Neural progenitor cell (in vitro differentiated cells): ENCODE measurements around the gene KLK3.

Experiments used
- CTCF ChIP-seq: fragments of 200-600 bp; sonication (generic); IDR thresholded peaks from 2 replicates; pipeline ENCODE4 v1.5.1; 2017; ENCODE audit warnings: antibody characterized with exemption, mild to moderate bottlenecking
- EZH2 ChIP-seq: fragments of 200-600 bp; sonication (generic); IDR thresholded peaks from 2 replicates; pipeline ENCODE4 v1.6.1; 2017; ENCODE audit warnings: antibody characterized with exemption, mild to moderate bottlenecking, moderate library complexity
- EZH2phosphoT487 ChIP-seq: fragments of 200-600 bp; sonication (generic); IDR thresholded peaks from 2 replicates; pipeline ENCODE4 v1.6.1; 2017; ENCODE audit warnings: antibody characterized with exemption

- TF ChIP-seq CTCF (no peak), EZH2 (no peak), EZH2phosphoT487 (no peak)
Measured at GRCh38 chr19:50861496-50862286, 7.0 kb downstream of the KLK3 start.
